Choroid plexus epithelial cell (primary cell): Measurements from ENCODE around the gene EVA1B.

ENCODE experiments used
- DNase-seq: peaks from one replicate; pipeline ENCODE4 v3.0.0-alpha.2; 2010; ENCODE audit warnings: low read depth
- H3K4me3 ChIP-seq: 2 replicates; pipeline ENCODE4 v1.5.1; 2011; ENCODE audit warnings: low read depth, mild to moderate bottlenecking, control low read depth, low read length, moderate library complexity
- TF ChIP-seq, protein P1 (sequence below): conservative IDR thresholded peaks from 2 replicates; pipeline ENCODE4 v1.5.1; 2011; ENCODE audit warnings: low read depth, mild to moderate bottlenecking, control low read depth, inconsistent platforms, low read length, moderate library complexity

Gene EVA1B

DNA sequence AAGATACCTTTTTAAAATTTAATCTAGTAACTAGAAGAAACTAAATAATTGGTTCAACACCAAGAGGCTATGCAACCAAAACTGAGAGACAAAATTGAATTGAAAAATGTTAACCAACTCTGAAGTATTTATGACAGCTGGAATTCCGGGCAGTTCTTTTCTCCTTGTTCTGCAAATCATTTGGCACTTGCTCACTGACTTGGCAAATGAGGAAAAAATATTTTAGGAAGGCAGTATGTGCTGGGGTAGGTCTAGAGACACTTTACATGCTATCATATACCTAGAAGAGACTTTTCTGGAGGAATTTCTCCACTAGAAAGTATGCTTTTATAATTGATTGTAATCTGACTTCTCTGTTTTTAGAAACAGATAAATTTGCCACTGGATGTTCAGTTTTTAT is 39.4 kb downstream of the EVA1B start:
- no peak overlapping the region for H3K4me3 ChIP-seq
- TF ChIP-seq, protein P1, sequence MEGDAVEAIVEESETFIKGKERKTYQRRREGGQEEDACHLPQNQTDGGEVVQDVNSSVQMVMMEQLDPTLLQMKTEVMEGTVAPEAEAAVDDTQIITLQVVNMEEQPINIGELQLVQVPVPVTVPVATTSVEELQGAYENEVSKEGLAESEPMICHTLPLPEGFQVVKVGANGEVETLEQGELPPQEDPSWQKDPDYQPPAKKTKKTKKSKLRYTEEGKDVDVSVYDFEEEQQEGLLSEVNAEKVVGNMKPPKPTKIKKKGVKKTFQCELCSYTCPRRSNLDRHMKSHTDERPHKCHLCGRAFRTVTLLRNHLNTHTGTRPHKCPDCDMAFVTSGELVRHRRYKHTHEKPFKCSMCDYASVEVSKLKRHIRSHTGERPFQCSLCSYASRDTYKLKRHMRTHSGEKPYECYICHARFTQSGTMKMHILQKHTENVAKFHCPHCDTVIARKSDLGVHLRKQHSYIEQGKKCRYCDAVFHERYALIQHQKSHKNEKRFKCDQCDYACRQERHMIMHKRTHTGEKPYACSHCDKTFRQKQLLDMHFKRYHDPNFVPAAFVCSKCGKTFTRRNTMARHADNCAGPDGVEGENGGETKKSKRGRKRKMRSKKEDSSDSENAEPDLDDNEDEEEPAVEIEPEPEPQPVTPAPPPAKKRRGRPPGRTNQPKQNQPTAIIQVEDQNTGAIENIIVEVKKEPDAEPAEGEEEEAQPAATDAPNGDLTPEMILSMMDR, result no peak
- no peak for DNase-seq

DNA sequence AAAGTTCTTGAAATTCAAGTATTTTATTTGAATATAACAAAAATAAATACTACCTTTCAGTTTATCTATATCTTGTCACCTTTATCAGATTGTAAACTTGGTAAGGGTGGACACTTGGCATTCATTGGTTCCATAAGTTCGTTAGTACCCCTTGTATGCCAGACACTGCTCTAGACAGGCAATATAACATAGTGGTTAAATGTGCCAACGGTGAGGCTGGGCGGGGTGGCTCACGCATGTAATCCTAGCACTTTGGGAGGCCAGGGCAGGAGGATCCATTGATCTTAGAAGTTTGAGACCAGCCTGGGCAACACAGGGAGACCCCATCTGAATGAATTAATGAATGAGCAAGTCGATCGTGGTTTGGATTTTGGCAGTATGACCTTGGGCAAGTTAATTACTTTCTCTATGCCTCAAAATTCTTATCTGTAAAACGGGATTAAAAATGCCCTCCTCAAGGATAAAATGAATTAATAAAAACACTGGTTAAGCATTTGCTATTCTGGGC is 43.6 kb downstream of the EVA1B start:
- TF ChIP-seq, protein P1, result no peak
- no peak for DNase-seq

DNA sequence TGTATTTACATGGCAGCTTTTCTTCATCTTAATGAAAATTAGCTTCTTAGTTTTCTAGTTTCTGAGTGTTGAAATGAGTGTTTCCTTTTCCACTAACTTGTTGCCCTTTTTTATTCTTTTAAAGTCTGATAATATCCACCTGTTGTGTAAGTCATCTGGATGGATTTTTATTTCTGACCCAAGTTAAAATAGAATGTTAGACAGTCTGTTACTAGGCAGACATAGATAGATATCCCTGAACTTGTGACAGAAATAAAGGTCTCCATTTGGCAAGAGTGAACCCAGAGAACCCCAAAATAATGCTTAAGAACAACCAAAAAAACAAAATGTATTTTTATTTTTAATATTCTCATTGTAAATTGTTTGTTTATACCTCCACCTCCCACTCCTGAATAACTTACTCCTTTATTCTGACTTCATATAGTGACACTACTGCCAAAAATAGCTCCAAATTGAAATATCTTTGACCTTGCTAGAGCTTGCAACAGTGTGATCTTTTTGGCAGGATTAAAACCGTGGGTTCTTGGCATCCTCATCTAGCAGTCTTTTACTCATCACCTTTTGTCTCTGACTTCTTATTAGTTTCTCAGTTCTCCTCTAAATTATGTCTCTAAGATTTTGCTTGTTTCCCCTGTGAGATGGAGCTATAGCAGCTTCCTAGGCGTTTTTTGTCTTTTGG is 44.2 kb downstream of the EVA1B start:
- TF ChIP-seq, protein P1, result no peak
- DNase-seq, result peak; percentile 79
- H3K4me3 ChIP-seq, result no peak overlapping the region

More for the DNA sequence above, 43.6 kb downstream of the EVA1B start:
- no peak overlapping the region for H3K4me3 ChIP-seq

DNA sequence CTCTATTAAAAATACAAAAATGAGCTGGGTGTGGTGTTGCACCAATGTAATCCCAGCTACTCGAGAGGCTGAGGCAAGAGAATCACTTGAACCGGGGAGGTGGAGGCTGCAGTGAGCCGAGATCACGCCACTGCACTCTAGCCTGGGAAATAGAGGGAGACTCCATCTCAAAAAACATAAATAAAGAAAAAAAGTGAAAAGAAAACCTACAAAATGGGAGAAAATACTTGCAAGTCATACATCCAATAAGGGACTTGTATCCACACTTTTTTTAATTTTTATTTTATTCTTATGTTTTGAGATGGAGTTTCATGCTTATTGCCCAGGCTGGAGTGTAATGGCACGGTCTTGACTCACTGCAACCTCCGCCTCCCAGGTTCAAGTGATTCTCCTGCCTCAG is 46.8 kb downstream of the EVA1B start:
- DNase-seq, result no peak
- H3K4me3 ChIP-seq, result no peak overlapping the region
- TF ChIP-seq, protein P1, result no peak

DNA sequence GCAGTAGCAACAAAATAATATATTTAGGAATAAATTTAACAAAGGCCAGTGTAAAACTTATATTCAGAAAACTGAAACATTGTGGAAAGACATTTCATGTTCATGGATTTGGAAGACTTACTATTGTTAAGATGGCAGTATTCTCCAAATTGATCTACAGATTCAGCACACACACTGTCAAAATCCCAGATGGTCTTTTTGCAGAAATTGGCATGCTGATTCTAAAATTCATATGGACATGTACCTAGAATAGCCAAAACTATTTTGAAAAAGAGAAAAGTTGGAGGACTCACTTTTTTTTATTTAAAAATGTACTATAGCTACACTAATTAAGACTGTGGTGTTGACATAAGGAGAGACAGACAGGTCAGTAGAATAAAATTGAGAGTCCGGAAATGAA is 49.2 kb downstream of the EVA1B start:
- TF ChIP-seq, protein P1, result no peak
- DNase-seq, result no peak
- no peak overlapping the region for H3K4me3 ChIP-seq

DNA sequence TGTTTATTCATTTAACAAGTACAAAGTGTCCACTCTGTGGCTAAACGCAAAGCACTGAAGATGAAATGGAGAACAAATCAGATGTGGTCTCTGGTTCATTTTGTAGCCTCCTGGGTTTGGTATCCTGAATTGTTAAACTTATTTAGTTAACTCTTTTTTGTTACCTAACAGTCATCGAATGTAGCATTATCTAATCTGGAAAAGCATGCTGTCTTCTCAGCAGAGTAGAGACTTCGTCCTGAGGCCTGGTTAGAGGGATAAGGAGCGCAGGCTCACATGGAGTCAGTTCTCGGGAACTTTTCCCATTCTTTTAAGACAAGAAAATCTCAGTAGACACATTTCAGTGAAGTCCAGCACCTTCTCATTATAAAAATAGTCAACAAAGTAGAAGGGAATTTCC is 50.4 kb downstream of the EVA1B start:
- H3K4me3 ChIP-seq, result no peak overlapping the region
- DNase-seq, result no peak
- TF ChIP-seq, protein P1, result no peak
